ENCODE measurements around the gene ZMYND8.
"Not testable (repeated sequence)": the region's sequence is repeated elsewhere in the genome, so short reads cannot be mapped to it uniquely, and the experiment has no call there.

Gene ZMYND8

DNA sequence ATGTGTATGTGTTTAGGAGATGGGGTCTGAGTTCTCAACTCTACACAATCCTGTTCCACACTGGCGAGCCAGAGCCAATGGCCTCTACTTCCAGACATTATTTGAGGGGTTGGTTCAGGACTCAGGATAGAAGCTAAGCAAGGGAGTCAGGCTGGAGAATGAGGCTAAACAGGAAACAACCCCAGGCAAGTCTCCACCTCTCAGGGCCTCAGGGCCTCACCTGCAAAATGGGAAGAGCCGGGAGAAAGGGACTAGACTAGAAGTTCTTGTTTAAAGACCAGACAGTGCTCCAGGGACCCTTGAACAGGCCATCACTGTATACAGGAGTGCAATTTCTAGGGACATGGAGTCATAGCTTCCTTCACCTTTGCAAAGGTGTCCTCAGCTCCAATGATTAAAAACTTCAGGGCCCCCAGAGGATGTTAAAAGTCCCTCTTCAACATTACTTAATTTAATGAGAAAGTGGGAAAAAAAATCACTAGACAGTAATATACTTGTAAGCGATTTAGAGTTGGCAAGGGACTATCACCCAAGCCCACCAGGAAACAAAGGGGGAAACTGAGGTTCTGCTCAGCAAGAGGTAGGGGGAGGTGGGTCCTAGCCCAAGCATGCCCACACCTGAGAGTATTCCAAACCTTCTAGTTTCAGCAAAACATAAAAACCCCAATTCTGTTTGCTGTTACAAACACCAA is 41.7 kb downstream of the ZMYND8 start:
- TF ChIP-seq, protein P1, sequence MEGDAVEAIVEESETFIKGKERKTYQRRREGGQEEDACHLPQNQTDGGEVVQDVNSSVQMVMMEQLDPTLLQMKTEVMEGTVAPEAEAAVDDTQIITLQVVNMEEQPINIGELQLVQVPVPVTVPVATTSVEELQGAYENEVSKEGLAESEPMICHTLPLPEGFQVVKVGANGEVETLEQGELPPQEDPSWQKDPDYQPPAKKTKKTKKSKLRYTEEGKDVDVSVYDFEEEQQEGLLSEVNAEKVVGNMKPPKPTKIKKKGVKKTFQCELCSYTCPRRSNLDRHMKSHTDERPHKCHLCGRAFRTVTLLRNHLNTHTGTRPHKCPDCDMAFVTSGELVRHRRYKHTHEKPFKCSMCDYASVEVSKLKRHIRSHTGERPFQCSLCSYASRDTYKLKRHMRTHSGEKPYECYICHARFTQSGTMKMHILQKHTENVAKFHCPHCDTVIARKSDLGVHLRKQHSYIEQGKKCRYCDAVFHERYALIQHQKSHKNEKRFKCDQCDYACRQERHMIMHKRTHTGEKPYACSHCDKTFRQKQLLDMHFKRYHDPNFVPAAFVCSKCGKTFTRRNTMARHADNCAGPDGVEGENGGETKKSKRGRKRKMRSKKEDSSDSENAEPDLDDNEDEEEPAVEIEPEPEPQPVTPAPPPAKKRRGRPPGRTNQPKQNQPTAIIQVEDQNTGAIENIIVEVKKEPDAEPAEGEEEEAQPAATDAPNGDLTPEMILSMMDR (IDR thresholded peaks at IDR 0.05; ENCODE audit: extremely low read depth, missing control alignments) = no peak

GRCh38 chr20:47311967-47312681 is 44.4 kb downstream of the ZMYND8 start:
- no peak for DNase-seq (ENCODE audit: low spot score)
- TF ChIP-seq, protein P1 (IDR thresholded peaks at IDR 0.05; ENCODE audit: extremely low read depth, missing control alignments) = no peak

More for the DNA sequence above, 41.7 kb downstream of the ZMYND8 start:
- DNase-seq (ENCODE audit: low spot score) = no peak

DNA sequence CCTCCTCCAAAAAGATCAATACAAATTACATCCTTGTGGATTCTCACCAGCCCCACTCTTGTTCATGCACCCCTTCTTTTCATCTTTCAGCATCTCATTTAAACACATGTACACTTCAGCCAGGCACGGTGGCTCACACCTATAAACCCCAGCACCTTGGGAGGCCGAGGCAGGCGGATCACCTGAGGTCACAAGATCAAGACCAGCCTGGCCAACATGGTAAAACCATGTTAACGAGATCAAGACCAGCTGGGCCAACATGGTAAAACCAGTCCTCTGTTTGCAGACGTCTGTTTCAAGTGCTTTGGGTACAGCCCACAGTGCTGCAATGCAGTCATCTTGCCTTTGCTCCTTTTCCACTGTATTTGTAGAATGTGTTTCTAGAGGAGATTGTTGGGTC is 45.3 kb downstream of the ZMYND8 start:
- TF ChIP-seq, protein P1 (IDR thresholded peaks at IDR 0.05; ENCODE audit: extremely low read depth, missing control alignments) = no peak
- DNase-seq (ENCODE audit: low spot score) = no peak

GRCh38 chr20:47310729-47311128 is 45.8 kb downstream of the ZMYND8 start:
- no peak for DNase-seq (ENCODE audit: low spot score)
- TF ChIP-seq, protein P1 (IDR thresholded peaks at IDR 0.05; ENCODE audit: extremely low read depth, missing control alignments) = no peak

DNA sequence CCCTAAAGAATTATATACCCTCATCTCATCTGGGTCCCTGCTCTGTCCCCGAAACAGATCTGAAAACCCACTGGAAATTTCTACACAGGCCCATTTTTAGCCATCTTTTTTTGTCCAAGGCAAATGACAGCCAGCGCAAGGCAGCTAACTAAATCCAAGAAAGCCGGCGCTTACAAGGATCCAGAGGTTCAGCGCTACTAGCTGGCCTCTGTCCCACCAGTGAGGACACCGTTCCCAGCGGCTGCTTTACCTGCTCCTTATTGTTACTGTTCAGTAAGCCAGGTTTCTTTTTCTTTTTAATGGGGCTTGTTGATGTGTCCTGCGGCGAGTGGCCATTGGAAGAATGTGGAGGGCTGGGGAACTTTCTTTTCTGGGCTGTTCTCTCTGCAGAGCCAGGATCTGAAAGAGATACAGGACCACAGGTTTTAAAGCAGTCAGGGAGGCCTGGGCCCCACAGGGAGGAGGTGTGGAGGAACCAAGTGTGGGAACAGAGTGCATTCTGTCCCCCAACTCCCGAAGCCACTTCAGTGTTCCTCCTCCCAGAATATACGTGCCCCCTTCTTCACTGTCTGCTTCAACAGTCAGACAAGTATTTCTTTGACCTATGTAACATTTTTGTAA is 46.6 kb downstream of the ZMYND8 start:
- no peak for DNase-seq (ENCODE audit: low spot score)
- TF ChIP-seq, protein P1 (IDR thresholded peaks at IDR 0.05; ENCODE audit: extremely low read depth, missing control alignments) = no peak

- DNase-seq (ENCODE audit: low spot score) = no peak
- TF ChIP-seq, protein P1 (IDR thresholded peaks at IDR 0.05; ENCODE audit: extremely low read depth, missing control alignments) = no peak
Measured at GRCh38 chr20:47309394-47309793, 47.1 kb downstream of the ZMYND8 start.

GRCh38 chr20:47307569-47307968 is 48.9 kb downstream of the ZMYND8 start:
- DNase-seq (ENCODE audit: low spot score) = not testable (repeated sequence)

Measured in GM20000 (cell line).